Caco-2 (cell line): ENCODE measurements around the gene HSF5. TPM values are rescaled to one million over a fixed set of nuclear protein-coding genes. Genes with fewer than 3 reads are reported as not detected.

Experiments
- BruUV-seq: library from RNA; stranded (reverse); fragments of 400-500 nt; replicated peaks from 2 replicates; lab custom pipeline; 2021; lab: Mats Ljungman, UMichigan
- CTCF ChIA-PET: fragments of 300-600 bp; sonication (Branson Sonifier 250); formaldehyde crosslinking; loops from one replicate; lab custom pipeline; 2022; ENCODE audit warnings: antibody characterized with exemption; lab: Charles Lee
- POLR2A ChIA-PET: fragments of 300-600 bp; sonication (Branson Sonifier 250); formaldehyde crosslinking; loops from one replicate; lab custom pipeline; 2022; ENCODE audit warnings: antibody characterized with exemption; lab: Charles Lee
- DNase-seq, 2 experiments: peaks; one replicate each; pipeline versions ENCODE4 v3.0.0 to v3.0.0-alpha.2; 2020 to 2022
- H3K27me3 ChIP-seq: replicated peaks from 2 replicates; pipeline ENCODE4 v1.6.0; 2011; ENCODE audit warnings: low read length; ENCODE audit not compliant: control insufficient read depth, insufficient read depth
- H3K36me3 ChIP-seq: 2 replicates; pipeline ENCODE4 v1.5.1; 2011; ENCODE audit warnings: low read length; ENCODE audit not compliant: control insufficient read depth, insufficient read depth
- H3K4me1 ChIP-seq: fragments of 250-450 bp; sonication (Bioruptor Pico); 2 replicates; pipeline ENCODE4 v1.5.1; 2020; ENCODE audit warnings: mild to moderate bottlenecking
- H3K4me3 ChIP-seq: 2 replicates; pipeline ENCODE4 v1.5.1; 2011; ENCODE audit warnings: low read depth, mild to moderate bottlenecking, control low read depth, low read length
- H3K9me3 ChIP-seq: fragments of 250-450 bp; sonication (Bioruptor Pico); 2 replicates; pipeline ENCODE4 v1.5.1; 2020; ENCODE audit warnings: mild to moderate bottlenecking, moderate library complexity
- H3K27ac Mint-ChIP-seq: one replicate; pipeline ENCODE4 v1.8.0; 2022; ENCODE audit warnings: mixed read lengths; ENCODE audit not compliant: unreplicated experiment
- H3K27me3 Mint-ChIP-seq: one replicate; pipeline ENCODE4 v1.8.0; 2022; ENCODE audit warnings: mixed read lengths; ENCODE audit not compliant: insufficient read depth, unreplicated experiment
- H3K36me3 Mint-ChIP-seq: one replicate; pipeline ENCODE4 v1.8.0; 2022; ENCODE audit warnings: mild to moderate bottlenecking, mixed read lengths; ENCODE audit not compliant: insufficient read depth, unreplicated experiment
- H3K4me1 Mint-ChIP-seq: one replicate; pipeline ENCODE4 v1.8.0; 2022; ENCODE audit warnings: low read depth, mixed read lengths; ENCODE audit not compliant: unreplicated experiment
- H3K4me3 Mint-ChIP-seq: one replicate; pipeline ENCODE4 v1.8.0; 2022; ENCODE audit warnings: mild to moderate bottlenecking, moderate library complexity, mixed read lengths; ENCODE audit not compliant: unreplicated experiment
- H3K9me3 Mint-ChIP-seq: one replicate; pipeline ENCODE4 v1.8.0; 2022; ENCODE audit warnings: mixed read lengths; ENCODE audit not compliant: unreplicated experiment
- CTCF ChIP-seq, 2 experiments: fragments of 200-600 bp in 1 of 2; IDR thresholded peaks; 1 replicate in 1 of 2; 2 replicates in 1 of 2; pipeline versions ENCODE4 v1.5.1 to v1.8.0; 2011 to 2022; ENCODE audit warnings: antibody characterized with exemption in 1 of 2, control low read depth in 1 of 2, inconsistent platforms in 1 of 2, low read depth in 1 of 2, low read length in 1 of 2, mild to moderate bottlenecking in 1 of 2, moderate library complexity in 1 of 2; ENCODE audit not compliant: insufficient read depth in 1 of 2, severe bottlenecking in 1 of 2, unreplicated experiment in 1 of 2
- intact Hi-C: fragments of 100-400 bp; cut with micrococcal nuclease; formaldehyde crosslinking; loops from one replicate; pipeline ENCODE4 v1.10.0; 2022; ENCODE audit not compliant: unreplicated experiment
- total RNA-seq: library from RNA; stranded (reverse); gene quantifications from 2 replicates; pipeline ENCODE4 v1.2.3, GENCODE V29; 2022

Gene HSF5
- total RNA-seq, 1 experiment from 2014 or later, result 0.98 TPM

GRCh38 chr17:58492238-58493121, 4.3 kb upstream of the HSF5 start:
- no TSS peak for BruUV-seq
- intact Hi-C loops, result no loop called here
- H3K9me3 Mint-ChIP-seq, result no peaks in the 10 kb centered on the region
- peak; percentile 72 to 73 for DNase-seq
- Histone ChIP-seq H3K9me3 (no peaks in the 10 kb centered on the region), H3K36me3 (peaks cover 13% of the 10 kb centered on the region), H3K4me3 (no peak overlapping the region), H3K27me3 (no peaks in the 10 kb centered on the region), H3K4me1 (peaks cover 51% of the 10 kb centered on the region)
- peak overlapping the region; percentile 66 for H3K27ac Mint-ChIP-seq
- ChIA-PET POLR2A (interaction anchor here (0.6 to 1.6 kb wide), 2 partner anchors 75 to 139 kb away, joined by 4 to 7 read pairs; partner anchors contain the start of gene RNF43), CTCF (interaction anchor here (0.7 to 0.8 kb wide), 2 partner anchors 22 to 175 kb away, joined by 3 read pairs; partner anchors contain the start of gene MTMR4)
- peak overlapping the region; percentile 54 for H3K4me3 Mint-ChIP-seq
- peaks cover 33% of the 10 kb centered on the region for H3K4me1 Mint-ChIP-seq
- peaks cover 92% of the 10 kb centered on the region for H3K36me3 Mint-ChIP-seq
- no peaks in the 10 kb centered on the region for H3K27me3 Mint-ChIP-seq
- TF ChIP-seq CTCF (IDR thresholded peaks at IDR 0.05; ENCODE audit: insufficient read depth in 1 of 2, low read depth in 1 of 2, low read length in 1 of 2, severe bottlenecking in 1 of 2, unreplicated experiment in 1 of 2), result no peak

GRCh38 chr17:58491510-58492045, 3.4 kb upstream of the HSF5 start:
- H3K27ac Mint-ChIP-seq, result no peak overlapping the region
- no peaks in the 10 kb centered on the region for H3K27me3 ChIP-seq
- CTCF ChIA-PET, result no interaction called here
- H3K9me3 Mint-ChIP-seq, result no peaks in the 10 kb centered on the region
- no peak for TF ChIP-seq CTCF (IDR thresholded peaks at IDR 0.05; ENCODE audit: insufficient read depth in 1 of 2, low read depth in 1 of 2, low read length in 1 of 2, severe bottlenecking in 1 of 2, unreplicated experiment in 1 of 2)
- POLR2A ChIA-PET, result no interaction called here
- intact Hi-C loops, result no loop called here
- H3K4me1 ChIP-seq, result peaks cover 54% of the 10 kb centered on the region
- H3K4me1 Mint-ChIP-seq, result peaks cover 33% of the 10 kb centered on the region
- H3K27me3 Mint-ChIP-seq, result no peaks in the 10 kb centered on the region
- H3K9me3 ChIP-seq, result no peaks in the 10 kb centered on the region
- peaks cover 13% of the 10 kb centered on the region for H3K36me3 ChIP-seq
- DNase-seq, result no peak
- H3K36me3 Mint-ChIP-seq, result peaks cover 92% of the 10 kb centered on the region
- H3K4me3 Mint-ChIP-seq, result no peak overlapping the region
- H3K4me3 ChIP-seq, result no peak overlapping the region
- BruUV-seq, result no TSS peak

- BruUV-seq, result no TSS peak
- Mint-ChIP-seq H3K27me3 (no peaks in the 10 kb centered on the region), H3K4me1 (peaks cover 50% of the 10 kb centered on the region), H3K36me3 (peaks cover 73% of the 10 kb centered on the region), H3K9me3 (no peaks in the 10 kb centered on the region), H3K4me3 (peak overlapping the region; percentile 52), H3K27ac (peak overlapping the region; percentile 76)
- Histone ChIP-seq H3K9me3 (no peaks in the 10 kb centered on the region; the same call in 1 of the 2 replicates), H3K27me3 (no peaks in the 10 kb centered on the region), H3K36me3 (peaks cover 5% of the 10 kb centered on the region), H3K4me3 (no peak overlapping the region), H3K4me1 (peaks cover 68% of the 10 kb centered on the region)
- TF ChIP-seq CTCF (IDR thresholded peaks at IDR 0.05; ENCODE audit: insufficient read depth in 1 of 2, low read depth in 1 of 2, low read length in 1 of 2, severe bottlenecking in 1 of 2, unreplicated experiment in 1 of 2), result no peak
- intact Hi-C loops, result loop anchor here (1.0 kb wide), 1 partner anchor 26 kb away; the partner anchor contains the start of gene MTMR4
- POLR2A ChIA-PET, result no interaction called here
- peak; percentile 76 to 87 for DNase-seq
- CTCF ChIA-PET, result no interaction called here
Observed at GRCh38 chr17:58488428-58488890, 251 bp upstream of the HSF5 start.
